Endodermal cell (in vitro differentiated cells): ENCODE results near the gene SFMBT2. TPM values are rescaled to one million over a fixed set of nuclear protein-coding genes. Genes with fewer than 3 reads are reported as not detected.

Source experiments
- DNase-seq: peaks from one replicate; pipeline ENCODE4 v3.0.0-alpha.2; 2017
- H3K27ac ChIP-seq: 2 replicates; pipeline ENCODE4 v1.5.1; 2013; ENCODE audit warnings: mild to moderate bottlenecking, low read depth, low read length, moderate library complexity
- H3K27me3 ChIP-seq: 2 replicates; pipeline ENCODE4 v1.6.1; 2013; ENCODE audit warnings: mild to moderate bottlenecking, low read length, moderate library complexity; ENCODE audit not compliant: insufficient read depth, control insufficient read depth, poor library complexity, severe bottlenecking
- H3K36me3 ChIP-seq: 2 replicates; pipeline ENCODE4 v1.7.0; 2013; ENCODE audit warnings: mild to moderate bottlenecking, low read length, moderate library complexity; ENCODE audit not compliant: control insufficient read depth, insufficient read depth
- H3K4me1 ChIP-seq: one replicate; pipeline ENCODE4 v1.7.0; 2013; ENCODE audit warnings: low read length; ENCODE audit not compliant: control insufficient read depth, insufficient read depth
- H3K4me3 ChIP-seq: 2 replicates; pipeline ENCODE4 v1.5.1; 2013; ENCODE audit warnings: mild to moderate bottlenecking, low read length, moderate library complexity
- H3K9ac ChIP-seq: 2 replicates; pipeline ENCODE4 v1.6.1; 2013; ENCODE audit warnings: mild to moderate bottlenecking, low read length, moderate library complexity; ENCODE audit not compliant: poor library complexity, severe bottlenecking; ENCODE audit errors: extremely low read depth
- H3K9me3 ChIP-seq: 2 replicates; pipeline ENCODE4 v1.6.1; 2013; ENCODE audit warnings: mild to moderate bottlenecking, low read length, moderate library complexity; ENCODE audit not compliant: control insufficient read depth
- H3K27ac Mint-ChIP-seq: 2 replicates; pipeline ENCODE4 v1.8.0; 2020; ENCODE audit warnings: mixed read lengths
- H3K27me3 Mint-ChIP-seq: 2 replicates; pipeline ENCODE4 v1.8.0; 2021; ENCODE audit warnings: mild to moderate bottlenecking, mixed read lengths; ENCODE audit not compliant: insufficient read depth
- H3K36me3 Mint-ChIP-seq: 2 replicates; pipeline ENCODE4 v1.8.0; 2020; ENCODE audit warnings: low read depth, mixed read lengths
- H3K4me1 Mint-ChIP-seq: 2 replicates; pipeline ENCODE4 v1.8.0; 2020; ENCODE audit warnings: mixed read lengths
- H3K4me3 Mint-ChIP-seq: 2 replicates; pipeline ENCODE4 v1.8.0; 2020; ENCODE audit warnings: mild to moderate bottlenecking, moderate library complexity, mixed read lengths
- H3K9me3 Mint-ChIP-seq: 2 replicates; pipeline ENCODE4 v1.8.0; 2020; ENCODE audit warnings: mild to moderate bottlenecking, mixed read lengths
- WGBS, 2 experiments: methylation state at CpG; one replicate each; pipeline versions ENCODE4 v1.1.5 to v1.1.7; 2013; ENCODE audit warnings: missing lambda C conversion rate in 2 of 2, mixed read lengths in 1 of 2; ENCODE audit not compliant: insufficient coverage in 1 of 2, insufficient read length in 1 of 2; 5-methylcytosine and 5-hydroxymethylcytosine counted together
- total RNA-seq, 2 donors: library from RNA; stranded (reverse); fragmentation: NEBNext Ultra II Directional in 1 of 2; extraction: Animal tissue kit (Norgen Biotek cat#: 25700) in 1 of 2; gene quantifications; 2 replicates in 1 of 2; 3 replicates in 1 of 2; pipeline ENCODE4 v1.2.1, GENCODE V29; 2021
- TF ChIP-seq, protein P1 (sequence below): fragments of 200-600 bp; sonication (generic); conservative IDR thresholded peaks from 2 replicates; pipeline ENCODE4 v1.5.0; 2021; ENCODE audit warnings: antibody characterized with exemption, mild to moderate bottlenecking

SFMBT2 gene
- total RNA-seq, 2 donors from 2014 or later, result 3.9 to 5.3 TPM

DNA sequence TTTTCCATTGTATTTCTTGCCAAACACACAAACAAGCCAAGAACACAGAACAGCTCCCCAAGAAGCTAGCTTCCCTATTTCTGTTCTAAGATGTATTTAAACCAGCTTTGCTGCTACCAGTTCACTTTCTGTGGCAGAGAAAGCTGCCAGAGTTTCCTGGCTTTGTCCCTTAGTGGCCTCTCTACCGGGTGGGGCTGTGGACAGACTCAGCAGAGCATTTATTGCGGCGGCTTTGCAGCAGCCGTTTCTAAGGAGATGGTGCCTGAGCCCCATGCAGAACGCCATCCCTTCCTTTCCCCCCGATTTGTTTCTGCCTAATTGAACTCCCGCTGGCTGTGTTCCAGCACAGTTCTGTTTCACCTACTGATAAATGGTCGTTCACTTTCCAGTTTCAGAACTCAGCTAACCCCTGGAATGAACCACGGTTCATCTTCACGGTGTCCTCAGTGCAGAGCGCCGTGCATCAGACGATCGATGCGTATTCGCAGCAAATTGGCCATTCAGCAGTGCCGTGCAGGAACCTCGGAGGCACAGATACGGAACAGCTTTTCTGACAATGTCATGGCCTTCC lies 33.8 kb upstream of the SFMBT2 start:
- Histone ChIP-seq H3K4me3 (no peak overlapping the region), H3K9ac (no peak overlapping the region), H3K27ac (peak overlapping the region; percentile 46), H3K36me3 (no peaks in the 10 kb centered on the region), H3K9me3 (peaks cover 20% of the 10 kb centered on the region), H3K27me3 (no peaks in the 10 kb centered on the region), H3K4me1 (no peaks in the 10 kb centered on the region)
- Mint-ChIP-seq H3K36me3 (peaks cover 2% of the 10 kb centered on the region), H3K9me3 (peaks cover 20% of the 10 kb centered on the region), H3K27me3 (peaks cover 6% of the 10 kb centered on the region), H3K4me3 (no peak overlapping the region), H3K27ac (no peak overlapping the region), H3K4me1 (no peaks in the 10 kb centered on the region)
- 93 to 94% methylated on average over 19 of the region's 19 CpGs for WGBS, 2 experiments
- DNase-seq, result no peak
- TF ChIP-seq, protein P1, sequence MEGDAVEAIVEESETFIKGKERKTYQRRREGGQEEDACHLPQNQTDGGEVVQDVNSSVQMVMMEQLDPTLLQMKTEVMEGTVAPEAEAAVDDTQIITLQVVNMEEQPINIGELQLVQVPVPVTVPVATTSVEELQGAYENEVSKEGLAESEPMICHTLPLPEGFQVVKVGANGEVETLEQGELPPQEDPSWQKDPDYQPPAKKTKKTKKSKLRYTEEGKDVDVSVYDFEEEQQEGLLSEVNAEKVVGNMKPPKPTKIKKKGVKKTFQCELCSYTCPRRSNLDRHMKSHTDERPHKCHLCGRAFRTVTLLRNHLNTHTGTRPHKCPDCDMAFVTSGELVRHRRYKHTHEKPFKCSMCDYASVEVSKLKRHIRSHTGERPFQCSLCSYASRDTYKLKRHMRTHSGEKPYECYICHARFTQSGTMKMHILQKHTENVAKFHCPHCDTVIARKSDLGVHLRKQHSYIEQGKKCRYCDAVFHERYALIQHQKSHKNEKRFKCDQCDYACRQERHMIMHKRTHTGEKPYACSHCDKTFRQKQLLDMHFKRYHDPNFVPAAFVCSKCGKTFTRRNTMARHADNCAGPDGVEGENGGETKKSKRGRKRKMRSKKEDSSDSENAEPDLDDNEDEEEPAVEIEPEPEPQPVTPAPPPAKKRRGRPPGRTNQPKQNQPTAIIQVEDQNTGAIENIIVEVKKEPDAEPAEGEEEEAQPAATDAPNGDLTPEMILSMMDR, result no peak

DNA sequence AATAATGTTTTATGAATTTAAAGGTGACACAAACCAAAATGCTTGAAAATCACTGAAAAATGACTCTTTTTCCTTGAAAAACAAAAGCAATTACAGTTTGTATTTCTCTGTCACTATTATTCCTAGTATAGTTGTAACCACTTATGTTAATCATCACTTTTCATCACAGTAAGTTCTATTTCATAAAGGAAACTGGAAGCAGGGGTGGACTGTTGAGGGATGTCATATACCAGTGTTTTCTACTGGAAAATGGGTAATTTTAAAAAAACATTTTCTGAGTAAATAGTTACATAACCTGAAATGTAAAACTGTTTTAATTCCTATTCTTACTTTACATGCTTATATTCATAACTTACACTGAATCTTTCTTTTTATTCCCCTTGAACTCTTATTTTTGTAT lies 32.2 kb upstream of the SFMBT2 start:
- Histone ChIP-seq H3K27ac (no peak overlapping the region), H3K4me3 (no peak overlapping the region), H3K4me1 (no peaks in the 10 kb centered on the region), H3K9me3 (peaks cover 4% of the 10 kb centered on the region), H3K27me3 (no peaks in the 10 kb centered on the region), H3K9ac (no peak overlapping the region), H3K36me3 (no peaks in the 10 kb centered on the region)
- DNase-seq, result no peak
- TF ChIP-seq, protein P1, result no peak
- Mint-ChIP-seq H3K27ac (no peak overlapping the region), H3K4me1 (no peaks in the 10 kb centered on the region), H3K27me3 (peaks cover 7% of the 10 kb centered on the region), H3K36me3 (peaks cover 2% of the 10 kb centered on the region), H3K9me3 (peaks cover 4% of the 10 kb centered on the region), H3K4me3 (no peak overlapping the region)

DNA sequence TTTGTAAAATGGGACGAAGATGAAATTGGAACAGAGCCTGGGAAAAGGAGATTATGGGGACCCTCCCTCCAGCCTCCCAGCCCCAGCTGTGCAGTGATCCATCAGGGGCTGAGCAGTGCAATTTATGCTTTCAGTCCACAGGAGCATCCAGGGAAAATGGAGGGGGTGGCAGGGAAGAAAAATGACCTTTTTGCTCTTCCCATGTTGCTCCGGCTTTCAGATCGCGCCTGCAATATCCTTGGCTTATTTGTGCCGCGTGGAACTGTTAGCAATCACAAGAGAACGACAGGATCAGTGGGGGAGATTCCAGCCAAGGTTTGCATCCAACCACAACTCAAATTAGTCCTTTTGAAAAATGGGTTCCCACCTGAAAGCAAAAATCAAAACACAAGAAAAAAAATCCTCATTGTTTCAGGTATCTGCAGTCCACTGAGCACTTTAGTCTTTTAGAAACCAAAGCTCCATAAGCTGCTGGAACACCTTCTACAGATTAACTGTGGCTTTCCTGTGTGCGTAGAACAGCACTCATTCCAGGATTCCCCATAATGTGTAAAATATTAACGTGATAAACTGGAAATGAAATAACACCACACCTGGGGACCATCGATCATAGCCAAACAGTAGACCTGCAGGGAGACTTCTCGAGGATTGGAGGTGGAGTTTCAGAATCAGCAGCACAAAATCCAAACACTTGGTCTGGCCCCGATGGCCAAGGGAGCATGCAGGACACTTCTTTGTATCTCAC lies 30.7 kb upstream of the SFMBT2 start:
- H3K4me1 ChIP-seq, result no peaks in the 10 kb centered on the region
- H3K27ac Mint-ChIP-seq, result no peak overlapping the region
- H3K9me3 Mint-ChIP-seq, result no peaks in the 10 kb centered on the region

More for the DNA sequence above, 30.7 kb upstream of the SFMBT2 start:
- no peak for DNase-seq
- Histone ChIP-seq H3K27me3 (no peaks in the 10 kb centered on the region), H3K9ac (no peak overlapping the region), H3K9me3 (no peaks in the 10 kb centered on the region), H3K4me3 (no peak overlapping the region), H3K27ac (no peak overlapping the region), H3K36me3 (no peaks in the 10 kb centered on the region)
- no peaks in the 10 kb centered on the region for H3K36me3 Mint-ChIP-seq
- TF ChIP-seq, protein P1, result no peak
- H3K4me3 Mint-ChIP-seq, result no peak overlapping the region
- H3K27me3 Mint-ChIP-seq, result peaks cover 7% of the 10 kb centered on the region
- no peaks in the 10 kb centered on the region for H3K4me1 Mint-ChIP-seq
- WGBS, 2 experiments, result 96 to 99% methylated on average over 12 of the region's 12 CpGs
